ENCODE data around the gene ALDH1A1. TPM values are rescaled to one million over a fixed set of nuclear protein-coding genes. Genes with fewer than 3 reads are reported as not detected.

Gene ALDH1A1
- total RNA-seq (2014; rRNA removed; shearing (Covaris generic)), result 329 and 383 TPM in 2 replicates

GRCh38 chr9:72952914-72953313 lies at the start of gene ALDH1A1:
ALDH1A1 (minus strand) TSS chr9:72953053; CDS start chr9:72953000, 53 bp downstream.
- peak; percentile 78 for DNase-seq (ENCODE audit: low spot score)

- no peak for DNase-seq (ENCODE audit: low spot score)
Observed at GRCh38 chr9:73001860-73002259, 49.0 kb upstream of the ALDH1A1 start.

DNA sequence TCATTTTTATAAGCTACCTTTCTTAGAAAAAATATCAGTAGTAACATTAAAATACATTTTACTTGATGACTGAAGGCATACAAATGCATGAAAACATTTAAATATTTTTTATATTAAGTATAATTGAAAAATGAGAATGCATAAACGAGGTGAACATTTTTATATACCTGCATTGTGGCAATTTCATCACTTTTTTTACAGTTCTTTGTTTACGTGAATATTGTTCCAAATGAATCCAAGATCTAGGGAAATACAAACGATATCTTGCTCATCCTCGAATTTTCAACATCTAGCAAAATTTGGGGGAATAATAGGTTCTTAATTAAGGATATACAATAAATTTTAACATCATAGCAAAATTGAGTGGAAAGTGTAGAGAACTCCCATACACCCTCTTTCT lies 45.5 kb upstream of the ALDH1A1 start:
- DNase-seq (ENCODE audit: low spot score), result no peak

DNA sequence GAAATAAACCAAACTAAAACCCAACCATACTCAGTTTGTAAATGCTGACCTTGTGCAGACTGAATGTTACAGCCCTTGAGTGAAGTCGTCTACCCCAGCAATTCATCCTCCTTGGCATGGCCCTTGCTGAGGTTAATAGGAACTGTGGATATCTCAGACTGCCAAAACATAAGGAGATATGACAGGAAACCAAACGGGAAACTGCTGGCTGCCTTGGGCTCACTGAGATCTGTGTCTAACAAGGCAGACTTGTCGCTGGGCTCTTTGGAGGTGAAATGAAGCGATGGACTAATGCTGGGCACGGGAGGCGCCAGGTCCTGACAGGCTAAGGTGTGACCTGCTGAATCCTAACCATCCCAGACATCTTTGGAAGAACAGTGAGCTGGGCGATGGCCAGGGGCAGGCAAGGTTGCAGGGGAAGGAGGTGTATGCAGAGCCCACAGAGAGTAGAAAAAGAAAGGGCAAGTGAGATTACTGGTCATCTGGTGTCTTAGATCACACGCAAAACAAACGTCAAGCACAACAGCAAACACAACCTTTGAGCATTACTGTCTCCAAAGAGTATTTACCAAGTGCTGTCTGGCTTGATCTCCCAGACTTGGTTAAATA lies 44.6 kb upstream of the ALDH1A1 start:
- DNase-seq (ENCODE audit: low spot score), result no peak

DNA sequence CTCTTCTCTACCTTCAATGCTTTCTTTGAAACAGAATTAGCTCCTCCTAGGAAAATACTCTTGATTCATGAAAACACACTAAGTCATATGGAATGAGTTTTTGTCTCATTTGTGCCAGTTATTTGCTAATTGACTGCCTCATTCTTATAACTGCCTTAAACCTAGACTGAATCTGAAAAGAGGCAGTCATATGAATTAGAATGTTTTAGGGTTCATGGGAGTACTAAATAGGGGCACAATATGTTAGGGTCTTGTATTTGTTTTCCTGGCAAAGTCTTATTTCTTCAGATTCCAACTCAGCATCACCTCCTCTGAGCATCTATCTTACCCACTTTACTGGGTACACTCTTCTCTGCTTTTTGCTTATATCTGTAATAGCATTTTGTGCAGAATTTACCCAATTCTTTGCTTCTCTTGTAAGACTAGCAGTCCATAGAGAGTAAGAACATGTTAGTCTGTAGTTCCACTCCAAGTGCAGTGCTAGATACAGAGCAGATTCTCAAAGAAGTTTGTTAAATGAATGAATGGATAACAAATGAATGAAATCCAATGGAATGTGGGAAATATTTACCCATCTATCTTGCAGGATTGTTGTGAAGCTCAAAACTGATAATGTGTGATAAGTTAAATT lies 43.9 kb upstream of the ALDH1A1 start:
- DNase-seq (ENCODE audit: low spot score), result no peak

DNA sequence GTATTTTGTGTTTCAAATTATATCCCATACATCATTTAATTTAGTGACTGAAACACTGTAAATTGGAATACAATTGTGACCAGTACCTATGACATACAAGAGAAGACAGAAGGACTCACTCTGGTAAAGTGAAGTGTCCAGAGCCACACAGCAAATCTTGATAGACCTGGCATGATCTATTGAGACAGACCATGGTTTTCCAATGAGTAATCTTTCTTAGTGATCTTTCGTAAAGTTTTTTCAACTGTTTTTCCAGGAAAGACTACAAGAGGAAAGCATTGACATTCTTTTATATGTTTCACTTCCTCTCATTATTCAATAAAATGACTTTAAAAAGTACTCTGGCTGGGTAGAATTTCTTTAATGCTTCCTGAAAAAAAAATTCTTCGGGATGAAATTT lies 43.3 kb upstream of the ALDH1A1 start:
- no peak for DNase-seq (ENCODE audit: low spot score)

DNA sequence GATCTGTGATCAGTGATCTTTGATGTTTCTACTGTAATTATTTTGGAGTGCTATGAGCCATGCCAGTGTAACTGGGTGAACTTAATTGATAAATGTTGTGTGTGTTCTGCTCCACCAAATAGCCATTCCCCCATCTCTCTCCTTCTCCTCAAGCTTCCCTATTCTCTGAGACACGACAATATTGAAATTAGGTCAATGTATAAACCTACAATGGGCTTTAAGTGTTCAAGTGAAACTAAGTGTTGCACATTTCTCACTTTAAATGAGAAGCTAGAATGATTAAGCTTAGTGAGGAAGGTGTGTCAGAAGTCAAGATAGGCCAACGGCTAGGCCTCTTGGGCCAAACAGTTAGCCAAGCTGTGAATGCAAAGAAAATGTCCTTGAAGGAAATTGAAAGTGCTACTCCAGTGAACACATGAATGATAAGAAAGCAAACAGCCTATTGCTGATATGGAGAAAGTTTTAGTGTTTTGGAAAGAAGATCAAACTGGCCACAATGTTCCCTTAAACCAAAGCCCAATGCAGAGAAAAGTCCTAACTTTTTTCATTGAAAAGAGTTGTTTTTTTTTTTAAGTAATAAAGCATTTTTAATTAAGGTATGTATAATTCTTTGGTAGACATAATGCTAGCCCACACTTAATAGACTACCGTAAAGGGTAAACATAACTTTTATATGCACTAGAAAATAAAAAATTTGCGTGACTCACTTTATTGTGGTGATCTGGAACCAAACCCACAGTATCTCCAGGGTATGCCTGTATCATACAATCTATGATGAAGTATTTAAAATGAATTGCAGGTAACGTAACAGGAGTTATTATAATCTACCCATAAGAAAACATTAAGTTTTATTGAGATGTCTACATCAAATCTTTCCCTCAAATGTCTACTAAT lies 42.5 kb upstream of the ALDH1A1 start:
- DNase-seq (ENCODE audit: low spot score), result no peak

GRCh38 chr9:72991772-72992171 lies 38.9 kb upstream of the ALDH1A1 start:
- DNase-seq (ENCODE audit: low spot score), result no peak

GRCh38 chr9:72990397-72991182 lies 37.7 kb upstream of the ALDH1A1 start:
- DNase-seq (ENCODE audit: low spot score), result no peak

- DNase-seq (ENCODE audit: low spot score), result no peak
Observed at GRCh38 chr9:72986522-72987116, 33.8 kb upstream of the ALDH1A1 start.

- DNase-seq (ENCODE audit: low spot score), result peak; percentile 69
Observed at GRCh38 chr9:72985746-72986145, 32.9 kb upstream of the ALDH1A1 start.

DNA sequence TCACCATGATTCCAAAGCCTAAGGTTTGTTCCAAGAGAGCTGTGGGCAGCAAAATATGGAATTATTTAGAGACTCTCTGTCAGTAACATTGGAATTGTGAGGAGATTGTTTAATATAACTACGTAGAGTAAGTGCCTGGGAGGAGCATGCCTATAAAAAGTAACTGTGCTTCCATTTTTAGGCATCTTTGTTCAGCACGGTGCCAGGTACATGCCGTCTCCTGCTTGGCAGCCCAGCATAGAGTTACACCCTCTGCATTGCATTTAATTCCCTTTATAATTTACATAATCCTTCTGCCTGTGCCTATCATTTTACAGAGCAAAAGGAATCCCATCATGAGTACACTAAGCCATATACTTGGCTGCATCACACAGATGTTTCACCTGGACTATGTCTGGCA lies 32.1 kb upstream of the ALDH1A1 start:
- DNase-seq (ENCODE audit: low spot score), result no peak

GRCh38 chr9:72984226-72984947 lies 31.5 kb upstream of the ALDH1A1 start:
- peak; percentile 23 for DNase-seq (ENCODE audit: low spot score)

DNA sequence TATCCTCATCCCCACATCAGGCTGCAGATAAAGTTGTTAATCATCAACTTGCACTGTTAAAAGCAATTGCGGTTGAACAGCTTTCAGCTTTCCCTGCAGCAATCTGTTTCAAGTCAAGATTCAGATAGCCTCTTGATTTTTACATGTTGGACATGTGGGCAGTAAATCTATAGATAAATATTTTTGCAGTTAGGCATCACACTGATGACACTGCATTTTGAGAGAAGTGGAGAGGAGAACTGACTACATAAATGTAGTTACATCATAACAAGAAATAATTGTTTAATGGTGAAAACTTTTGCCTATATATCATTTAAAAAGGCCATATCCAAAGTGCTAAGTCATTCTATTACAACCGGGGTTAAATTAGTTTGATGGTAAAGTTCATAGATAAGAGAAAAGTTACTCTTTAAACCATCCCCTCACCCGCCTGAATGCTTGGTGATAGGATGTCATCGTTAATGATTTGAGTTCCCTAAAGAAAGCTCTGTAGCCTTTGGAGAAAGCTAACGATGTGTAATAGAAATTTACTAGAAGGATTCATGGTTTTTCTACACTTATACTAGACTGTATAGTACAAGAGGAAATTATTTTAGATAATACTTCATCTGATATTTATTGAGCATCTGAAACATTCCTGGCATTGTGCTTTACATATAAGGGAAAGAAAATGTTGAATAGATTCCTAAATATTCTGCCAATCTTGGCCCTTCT lies 30.8 kb upstream of the ALDH1A1 start:
- DNase-seq (ENCODE audit: low spot score), result peak; percentile 80

DNA sequence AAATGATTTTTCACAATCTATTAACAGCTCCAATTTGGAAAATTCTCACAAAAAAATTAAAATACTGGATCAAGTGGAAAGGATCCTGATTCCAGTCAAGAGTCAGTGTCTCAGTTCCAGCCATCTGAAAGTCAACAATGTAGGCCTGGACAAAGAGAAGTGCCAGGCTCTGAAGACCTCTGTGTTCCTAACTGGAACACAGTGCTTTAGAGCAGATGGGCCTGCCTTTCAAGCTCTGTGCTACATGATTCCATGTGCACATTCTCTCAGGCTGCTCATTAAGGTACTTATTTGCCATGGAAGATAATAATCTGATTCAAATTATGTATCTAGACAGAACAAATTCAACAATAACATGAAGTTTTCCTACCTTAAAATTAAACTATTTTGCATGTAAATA lies 30.2 kb upstream of the ALDH1A1 start:
- peak; percentile 76 for DNase-seq (ENCODE audit: low spot score)

- peak; percentile 18 for DNase-seq (ENCODE audit: low spot score)
Observed at GRCh38 chr9:72982146-72982799, 29.4 kb upstream of the ALDH1A1 start.

DNA sequence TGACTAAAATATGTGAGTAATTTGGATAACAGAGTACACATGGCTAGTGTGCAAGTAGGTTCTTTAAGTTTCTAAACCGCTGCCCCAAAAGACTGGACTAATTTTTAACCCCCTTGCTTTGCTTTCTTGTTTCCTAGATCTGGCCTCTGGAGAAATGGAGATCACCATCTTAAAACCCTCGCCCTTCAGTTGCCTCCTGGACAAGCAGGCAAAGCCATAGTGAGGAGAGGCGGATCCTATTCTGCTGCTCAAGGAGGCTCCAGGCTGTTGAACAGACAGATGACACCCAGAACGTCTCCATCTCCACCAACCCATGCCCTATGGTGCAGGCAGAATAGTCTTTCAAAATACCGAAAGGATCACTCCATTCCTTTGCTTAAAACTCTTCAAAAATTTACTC lies 28.6 kb upstream of the ALDH1A1 start:
- no peak for DNase-seq (ENCODE audit: low spot score)

DNA sequence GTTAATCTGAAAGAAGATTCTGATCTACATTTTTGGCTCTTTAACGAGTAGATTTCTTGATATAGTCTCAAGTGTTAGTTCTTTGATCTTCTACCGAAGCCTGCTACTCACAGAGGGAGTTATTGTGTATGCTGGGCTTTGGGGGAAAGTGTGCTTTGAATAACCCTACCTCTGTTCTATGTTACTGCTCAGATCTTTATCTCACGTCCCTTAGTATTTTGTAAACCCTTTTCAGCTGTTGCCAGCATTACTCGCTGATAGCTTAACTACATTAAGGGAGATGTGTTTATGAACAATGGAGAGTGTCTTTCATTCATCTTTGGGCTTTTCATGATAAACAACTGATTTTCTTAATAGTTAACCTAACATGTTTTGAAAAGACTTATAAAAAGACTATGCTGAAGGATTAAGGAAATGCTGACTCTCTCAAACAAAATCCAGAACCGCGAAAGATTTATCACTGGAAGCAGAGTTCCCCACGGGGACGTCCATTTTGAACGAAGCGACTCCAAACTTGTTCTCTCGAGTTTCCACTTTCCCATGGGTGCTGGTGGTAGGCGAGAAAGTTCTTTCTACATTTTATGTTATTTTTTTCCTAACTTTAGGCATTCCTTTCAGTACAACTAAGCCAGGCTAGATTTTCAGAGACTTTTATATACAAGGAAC lies 27.9 kb upstream of the ALDH1A1 start:
- peak; percentile 80 for DNase-seq (ENCODE audit: low spot score)

DNA sequence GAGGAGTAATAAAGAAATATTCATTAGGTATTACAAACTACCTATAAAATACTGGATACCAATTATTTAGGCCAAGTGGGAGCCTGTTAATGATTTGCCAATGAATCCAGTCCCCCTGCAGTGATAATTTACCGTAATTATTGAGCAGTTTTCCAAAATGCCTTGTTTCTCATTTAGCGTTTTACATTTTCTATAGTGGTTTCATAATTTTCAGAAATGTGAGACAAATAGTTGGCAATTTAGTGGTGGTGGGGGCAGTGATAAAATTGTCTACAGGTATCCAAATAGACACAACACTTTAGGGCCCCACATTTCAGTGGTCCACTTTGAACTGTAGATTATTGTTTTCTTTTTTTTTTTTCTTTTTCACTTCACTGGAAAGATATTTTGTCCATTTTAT lies 27.3 kb upstream of the ALDH1A1 start:
- DNase-seq (ENCODE audit: low spot score), result no peak

All from HT-29 (cell line).